GM19463 (cell line): ENCODE results near the gene RFC4.
"Not testable (repeated sequence)": the region's sequence is repeated elsewhere in the genome, so short reads cannot be mapped to it uniquely, and the experiment has no call there.

ENCODE experiments used
- ATAC-seq: cut with Tn5 transposase; IDR thresholded peaks from one replicate; pipeline ENCODE4 v1.9.1; 2021; ENCODE audit warnings: mild to moderate bottlenecking, moderate library complexity; ENCODE audit not compliant: unreplicated experiment

Gene RFC4

GRCh38 chr3:186825294-186825821 lies 19.1 kb upstream of the RFC4 start:
- no peak for ATAC-seq

DNA sequence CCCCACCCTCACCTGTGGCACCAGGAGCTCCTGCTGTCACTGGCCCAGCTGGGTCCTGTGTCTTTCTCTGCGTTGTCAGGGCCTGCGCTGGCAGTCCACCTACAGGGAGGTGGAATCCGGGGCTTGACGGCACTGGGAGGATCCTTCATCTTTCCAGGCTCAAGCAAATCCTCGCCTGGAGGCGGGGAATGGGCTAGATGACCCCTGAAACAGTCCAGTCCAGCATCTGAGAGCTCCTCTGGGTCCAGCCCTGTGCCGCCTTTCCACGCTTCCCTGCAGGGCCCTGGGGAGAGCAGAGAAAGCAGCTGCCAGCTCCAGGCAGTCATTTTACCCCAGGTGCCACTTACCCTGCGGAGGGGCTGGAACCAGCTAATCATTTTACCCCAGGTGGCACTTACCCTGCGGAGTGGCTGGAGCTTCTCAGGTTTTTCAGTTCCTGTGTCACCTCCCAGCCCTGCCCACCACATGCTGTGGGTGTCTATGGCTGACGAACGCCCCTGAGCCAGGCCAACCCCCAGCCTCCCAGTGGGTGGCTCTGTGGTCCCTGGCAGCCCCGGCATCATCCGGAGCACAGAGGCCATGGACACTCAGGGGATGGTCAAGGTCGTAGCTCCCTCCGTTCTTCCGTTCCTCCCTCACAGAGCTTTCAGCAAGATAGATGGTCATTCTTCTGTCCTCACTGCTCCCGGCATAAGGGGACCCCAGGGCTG lies 18.3 kb upstream of the RFC4 start:
- no peak for ATAC-seq

DNA sequence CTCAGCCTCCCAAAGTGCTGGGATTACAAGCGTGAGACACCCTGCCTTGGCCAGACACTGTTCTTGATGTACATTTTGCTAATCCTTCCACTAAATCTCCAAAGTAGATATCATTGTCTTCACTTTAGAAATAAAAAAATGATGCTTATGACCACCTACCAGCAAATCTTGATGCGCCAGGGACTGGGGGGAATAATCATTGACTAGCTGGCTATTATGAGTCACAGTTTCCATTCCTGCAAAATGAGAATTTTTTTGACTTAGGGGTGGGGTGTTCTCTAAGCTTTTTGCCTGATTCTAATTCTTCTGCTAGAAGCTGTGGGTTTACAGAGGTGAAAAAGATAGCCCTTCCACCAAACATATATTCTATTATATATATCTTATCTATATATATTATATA lies 17.1 kb upstream of the RFC4 start:
- no peak for ATAC-seq

- not testable (repeated sequence) for ATAC-seq
Measured at GRCh38 chr3:186822388-186822759, 16.1 kb upstream of the RFC4 start.

DNA sequence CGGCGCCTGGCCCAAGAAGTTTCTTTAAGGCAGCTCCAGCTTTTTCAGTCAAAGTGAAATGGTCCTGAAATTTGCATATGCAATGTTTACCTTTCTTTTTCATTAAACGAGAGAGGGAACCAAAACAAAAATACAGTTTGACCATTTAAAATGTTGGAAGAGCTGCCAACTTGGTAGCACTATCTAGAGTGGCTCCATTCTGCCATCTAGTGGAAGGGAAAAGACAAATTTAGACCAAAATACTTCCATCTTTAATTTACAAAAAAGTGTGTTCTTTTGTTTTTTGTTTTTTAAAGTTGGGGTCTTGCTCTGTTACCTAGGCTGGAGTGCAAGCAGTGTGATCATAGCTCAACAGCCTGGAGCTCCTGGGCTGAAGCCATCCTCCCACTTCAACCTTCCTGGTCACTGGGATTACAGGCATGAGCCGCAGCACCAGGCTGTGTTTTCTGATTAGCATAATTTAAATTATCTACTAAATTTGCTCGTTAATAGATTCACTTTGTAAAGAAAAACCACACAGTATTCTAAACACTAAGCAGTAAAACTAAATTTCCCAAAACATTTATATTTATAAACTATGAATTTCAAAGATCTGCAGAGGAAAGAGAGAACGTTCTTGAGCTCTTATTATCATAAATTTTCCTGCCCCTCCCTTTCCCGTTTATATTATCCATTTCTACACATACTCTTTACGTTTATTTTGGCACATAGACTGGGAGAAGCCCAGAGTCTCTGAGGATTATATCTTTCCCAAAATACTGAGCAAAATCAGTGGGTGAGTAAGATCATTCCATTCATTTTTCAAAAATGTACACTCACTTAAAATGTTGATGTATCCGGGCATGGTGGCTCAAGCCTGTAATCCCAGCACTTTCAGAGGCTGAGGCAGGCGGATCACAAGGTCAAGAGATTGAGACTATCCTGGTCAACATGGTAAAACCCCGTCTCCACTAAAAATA lies 15.4 kb upstream of the RFC4 start:
- no peak for ATAC-seq

GRCh38 chr3:186818956-186819355 lies 12.7 kb upstream of the RFC4 start:
- no peak for ATAC-seq

- no peak for ATAC-seq
Measured at GRCh38 chr3:186818516-186818915, 12.2 kb upstream of the RFC4 start.

GRCh38 chr3:186815435-186815834 lies 9.2 kb upstream of the RFC4 start:
- no peak for ATAC-seq

- no peak for ATAC-seq
Measured at GRCh38 chr3:186814100-186814499, 7.8 kb upstream of the RFC4 start.

DNA sequence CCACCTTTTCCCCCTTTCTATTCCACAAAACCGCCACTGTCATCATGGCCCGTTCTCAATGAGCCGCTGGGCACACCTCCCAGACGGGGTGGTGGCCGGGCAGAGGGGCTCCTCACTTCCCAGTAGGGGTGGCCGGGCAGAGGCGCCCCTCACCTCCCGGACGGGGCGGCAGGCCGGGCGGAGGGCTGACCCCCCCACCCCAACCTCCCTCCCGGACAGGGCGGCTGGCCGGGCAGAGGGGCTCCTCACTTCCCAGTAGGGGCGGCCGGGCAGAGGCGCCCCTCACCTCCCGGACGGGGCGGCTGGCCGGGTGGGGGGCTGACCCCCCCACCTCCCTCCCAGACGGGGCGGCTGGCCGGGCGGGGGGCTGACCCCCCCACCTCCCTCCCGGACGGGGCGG lies 5.0 kb upstream of the RFC4 start:
- not testable (repeated sequence) for ATAC-seq

- no peak for ATAC-seq
Measured at GRCh38 chr3:186810336-186810996, 4.2 kb upstream of the RFC4 start.

DNA sequence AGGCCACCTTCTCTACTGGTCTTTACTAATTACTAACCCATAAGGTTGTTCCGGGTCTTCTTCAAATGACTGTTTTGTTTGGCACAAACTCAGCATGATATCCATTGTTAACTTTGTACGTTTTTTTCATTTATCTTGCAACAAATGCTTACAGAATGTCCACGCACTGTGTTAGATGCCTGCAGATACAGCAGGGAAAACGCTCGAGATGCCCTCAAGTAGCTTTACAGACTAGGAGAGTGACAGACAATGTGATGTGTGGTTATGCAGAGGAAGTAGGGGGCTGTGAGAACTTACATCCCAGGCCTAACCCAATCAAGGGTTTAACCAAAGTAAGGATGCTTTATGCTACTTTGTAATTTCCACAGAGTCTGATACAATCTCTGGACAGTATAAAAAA lies 949 bp upstream of the RFC4 start:
- ATAC-seq: no peak

GRCh38 chr3:186803447-186803846 lies 2.8 kb downstream of the RFC4 start:
- not testable (repeated sequence) for ATAC-seq

- ATAC-seq: no peak
Measured at GRCh38 chr3:186802701-186803100, 3.6 kb downstream of the RFC4 start.

GRCh38 chr3:186800285-186800684 lies 6.0 kb downstream of the RFC4 start:
- no peak for ATAC-seq

GRCh38 chr3:186798239-186798874 lies 7.9 kb downstream of the RFC4 start:
- no peak for ATAC-seq

DNA sequence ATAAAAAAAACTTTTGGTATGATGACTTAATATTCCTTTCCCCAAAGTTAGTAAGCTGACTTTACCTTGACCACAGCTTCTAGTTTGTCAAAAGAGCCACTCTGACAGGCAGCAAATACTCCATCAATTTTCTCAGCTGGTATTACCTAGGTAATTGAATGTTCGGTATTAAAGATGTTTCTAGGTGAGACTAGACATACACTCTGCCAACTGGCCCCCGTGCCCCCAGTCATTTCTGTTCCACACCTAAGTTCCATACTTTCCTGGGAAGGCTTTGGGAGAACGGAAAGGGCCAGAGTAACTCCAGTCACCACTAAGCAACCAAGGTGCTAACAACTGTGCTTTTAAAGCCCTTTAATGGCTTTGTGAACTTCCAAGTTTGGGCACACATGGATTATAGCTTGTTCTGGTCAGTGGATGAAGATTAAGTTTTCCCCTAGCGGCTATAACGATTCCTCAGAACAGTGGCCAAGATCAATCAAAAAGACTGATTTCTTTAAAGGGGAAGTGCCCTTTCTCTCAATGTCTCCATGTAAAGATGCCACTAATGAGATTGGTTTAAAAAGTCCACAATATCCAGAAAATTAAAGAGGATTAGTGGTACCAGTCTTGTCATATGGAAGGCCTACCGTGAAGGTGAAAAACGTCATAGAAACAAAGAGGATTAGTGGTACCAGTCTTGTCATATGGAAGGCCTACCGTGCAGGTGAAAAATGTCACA lies 15.9 kb downstream of the RFC4 start:
- no peak for ATAC-seq

DNA sequence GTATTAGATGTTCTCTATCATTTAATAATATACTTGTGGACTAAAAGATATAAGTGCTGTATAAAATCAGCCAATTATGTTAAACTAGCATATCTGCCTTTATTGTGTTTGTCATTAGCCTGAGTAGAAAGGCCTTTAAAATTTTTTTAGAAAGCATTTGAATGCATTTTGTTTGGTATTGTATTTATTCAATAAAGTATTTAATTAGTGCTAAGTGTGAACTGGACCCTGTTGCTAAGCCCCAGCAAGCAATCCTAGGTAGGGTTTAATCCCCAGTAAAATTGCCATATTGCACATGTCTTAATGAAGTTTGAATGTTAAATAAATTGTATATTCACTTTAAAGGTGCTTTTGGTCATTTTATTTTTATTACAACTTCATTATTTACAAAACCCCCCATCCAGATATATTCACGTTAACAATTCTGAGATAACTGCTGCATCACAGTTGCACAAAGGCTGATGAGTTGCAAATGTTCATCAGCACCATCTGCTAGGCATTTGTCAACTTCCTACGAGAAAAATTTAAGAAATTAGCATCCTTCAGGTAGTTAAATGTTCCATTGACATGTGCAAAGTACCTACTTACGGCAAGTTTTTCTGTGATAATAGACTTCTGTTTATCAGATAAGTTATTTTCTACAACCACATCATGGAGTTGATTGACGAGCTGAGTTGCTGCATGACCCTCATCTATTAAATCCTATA lies 16.6 kb downstream of the RFC4 start:
- no peak for ATAC-seq

- ATAC-seq: no peak
Measured at GRCh38 chr3:186788482-186789370, 17.6 kb downstream of the RFC4 start.
